Psoas muscle (tissue), 8 donors: ENCODE data around the gene TRAPPC2B. TPM values are rescaled to one million over a fixed set of nuclear protein-coding genes. Genes with fewer than 3 reads are reported as not detected.

Experiments
- ATAC-seq, 4 donors: fragments of 200-7000 bp; cut with Tn5 transposase; one replicate each; pipeline ENCODE4 v1.9.1; 2020; ENCODE audit warnings: moderate library complexity in 3 of 4, mild to moderate bottlenecking in 2 of 4
- DNase-seq, 2 donors: peaks; one replicate each; pipeline ENCODE4 v3.0.0-alpha.2; 2020
- H3K27ac ChIP-seq: fragments of 200-600 bp; one replicate; pipeline ENCODE4 v1.8.0; 2022
- H3K27me3 ChIP-seq, 3 donors: fragments of 200-600 bp in 1 of 3; one replicate each; pipeline versions ENCODE4 v1.6.1 to v1.8.0; 2013 to 2022; ENCODE audit warnings: low read length in 2 of 3, mild to moderate bottlenecking in 2 of 3, moderate library complexity in 1 of 3; ENCODE audit not compliant: insufficient read depth in 3 of 3
- H3K36me3 ChIP-seq, 2 donors: fragments of 200-600 bp in 1 of 2; one replicate each; pipeline versions ENCODE4 v1.6.1 to v1.8.0; 2013 to 2022; ENCODE audit warnings: low read depth in 1 of 2, mild to moderate bottlenecking in 1 of 2, moderate library complexity in 1 of 2; ENCODE audit not compliant: insufficient read depth in 1 of 2
- H3K4me1 ChIP-seq: fragments of 200-600 bp; one replicate; pipeline ENCODE4 v1.8.0; 2022
- H3K4me3 ChIP-seq: fragments of 200-600 bp; one replicate; pipeline ENCODE4 v1.8.0; 2022; ENCODE audit warnings: mild to moderate bottlenecking
- H3K9me3 ChIP-seq: fragments of 200-600 bp; one replicate; pipeline ENCODE4 v1.8.0; 2022
- WGBS, 3 donors: extraction: QIAGEN DNeasy Blood & Tissue Kit; methylation state at CpG; one replicate each; pipeline versions ENCODE4 v1.1.6 to v1.1.7; 2013; 5-methylcytosine and 5-hydroxymethylcytosine counted together
- intact Hi-C, 2 donors: fragments of 100-400 bp; cut with DNase I; formaldehyde crosslinking; loops; one replicate each; pipeline versions ENCODE4 v1.11.0 to v1.14.2; 2022
- polyA plus RNA-seq, 3 donors: library from polyadenylated mRNA; stranded (reverse); fragments of 200-250 nt; gene quantifications; one replicate each; pipeline ENCODE4 v1.2.3, GENCODE V29; 2013
- total RNA-seq, 4 donors: library from RNA; stranded (reverse); fragmentation: NEBNext Ultra II Directional in 2 of 4; extraction: Animal tissue kit (Norgen Biotek cat#: 25700) in 2 of 4; gene quantifications; one replicate each; pipeline versions ENCODE4 v1.2.1 to v1.2.4, GENCODE V29; 2021 to 2023
- TF ChIP-seq, protein P1 (sequence below): fragments of 200-600 bp; IDR thresholded peaks from one replicate; pipeline ENCODE4 v1.8.0; 2022; ENCODE audit warnings: antibody characterized with exemption
- donor health status: healthy with polysubstance abuse.
- donor health status: DM: no; HTN: no; CAD: no; lungs with moderate emphysema.
- donor health status: Bipolar disorder and iron deficiency.
- donor health status: healthy.
- donor health status: DM: yes; HTN: yes; CAD: no.
- donor health status: DM: no; HTN: no; CAD: no.
- donor health status: DM: no; HTN: no; CAD: no.
- donor health status: DM: yes; HTN: yes; CAD: no.

Gene TRAPPC2B
- total and polyA plus RNA-seq, 7 donors: 12.6 to 78.7 (median 21.3) TPM

DNA sequence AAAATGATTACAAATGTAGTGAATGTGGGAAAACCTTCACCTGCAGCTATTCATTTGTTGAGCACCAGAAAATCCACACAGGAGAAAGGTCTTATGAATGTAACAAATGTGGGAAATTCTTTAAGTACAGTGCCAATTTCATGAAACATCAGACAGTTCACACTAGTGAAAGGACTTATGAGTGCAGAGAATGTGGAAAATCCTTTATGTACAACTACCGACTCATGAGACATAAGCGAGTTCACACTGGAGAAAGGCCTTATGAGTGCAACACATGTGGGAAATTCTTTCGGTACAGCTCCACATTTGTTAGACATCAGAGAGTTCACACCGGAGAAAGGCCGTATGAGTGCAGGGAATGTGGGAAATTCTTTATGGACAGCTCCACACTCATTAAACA is 35.5 kb downstream of the TRAPPC2B start:
- intact Hi-C loops: no loop called here
- peaks cover 46% of the 10 kb centered on the region for H3K9me3 ChIP-seq

GRCh38 chr19:57403737-57404563 is 40.6 kb downstream of the TRAPPC2B start:
- peaks cover 33% of the 10 kb centered on the region for H3K9me3 ChIP-seq
- no peak for DNase-seq

More for the DNA sequence above, 35.5 kb downstream of the TRAPPC2B start:
- ATAC-seq (no peak), DNase-seq (no peak)
- WGBS, 3 donors: 95 to 97% (median 96%) methylated on average over 5 of the region's 5 CpGs
- TF ChIP-seq, protein P1, sequence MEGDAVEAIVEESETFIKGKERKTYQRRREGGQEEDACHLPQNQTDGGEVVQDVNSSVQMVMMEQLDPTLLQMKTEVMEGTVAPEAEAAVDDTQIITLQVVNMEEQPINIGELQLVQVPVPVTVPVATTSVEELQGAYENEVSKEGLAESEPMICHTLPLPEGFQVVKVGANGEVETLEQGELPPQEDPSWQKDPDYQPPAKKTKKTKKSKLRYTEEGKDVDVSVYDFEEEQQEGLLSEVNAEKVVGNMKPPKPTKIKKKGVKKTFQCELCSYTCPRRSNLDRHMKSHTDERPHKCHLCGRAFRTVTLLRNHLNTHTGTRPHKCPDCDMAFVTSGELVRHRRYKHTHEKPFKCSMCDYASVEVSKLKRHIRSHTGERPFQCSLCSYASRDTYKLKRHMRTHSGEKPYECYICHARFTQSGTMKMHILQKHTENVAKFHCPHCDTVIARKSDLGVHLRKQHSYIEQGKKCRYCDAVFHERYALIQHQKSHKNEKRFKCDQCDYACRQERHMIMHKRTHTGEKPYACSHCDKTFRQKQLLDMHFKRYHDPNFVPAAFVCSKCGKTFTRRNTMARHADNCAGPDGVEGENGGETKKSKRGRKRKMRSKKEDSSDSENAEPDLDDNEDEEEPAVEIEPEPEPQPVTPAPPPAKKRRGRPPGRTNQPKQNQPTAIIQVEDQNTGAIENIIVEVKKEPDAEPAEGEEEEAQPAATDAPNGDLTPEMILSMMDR: no peak
- no peaks in the 10 kb centered on the region for H3K4me1 ChIP-seq
- no peak overlapping the region for H3K4me3 ChIP-seq
- H3K36me3 ChIP-seq: peaks cover 36 to 62% of the 10 kb centered on the region in 2 donors
- H3K27me3 ChIP-seq: no peaks in the 10 kb centered on the region
- H3K27ac ChIP-seq: no peak overlapping the region

DNA sequence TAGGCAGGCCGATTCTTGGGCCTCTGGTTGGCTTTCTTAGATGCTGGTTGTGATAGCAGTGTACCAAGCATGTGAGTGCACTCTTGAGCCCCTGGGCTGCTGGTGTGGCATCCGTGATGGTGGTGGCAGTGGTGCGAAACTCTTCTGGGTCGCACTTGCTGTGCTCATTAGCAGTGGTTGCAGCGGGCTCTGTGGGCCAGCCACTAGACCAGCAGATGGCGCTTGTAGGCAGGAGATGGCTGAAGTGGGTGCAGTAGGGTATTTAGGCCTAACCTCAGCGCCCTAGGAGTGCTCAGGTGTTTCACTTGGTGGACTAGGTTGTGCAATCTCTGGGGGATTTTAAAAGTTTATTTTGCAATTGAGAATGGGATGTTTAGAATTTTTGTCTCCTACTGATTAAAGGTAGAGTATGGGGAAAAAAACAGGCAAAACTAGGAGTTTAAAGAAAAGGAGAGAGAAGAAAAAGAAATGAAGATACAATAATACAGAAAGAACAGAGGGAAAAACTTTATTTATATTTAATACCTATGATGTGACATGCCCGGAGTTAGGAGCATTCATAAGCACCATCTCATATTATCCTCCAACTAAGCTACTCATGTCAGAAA is 43.3 kb downstream of the TRAPPC2B start:
- TF ChIP-seq, protein P1: peak; percentile 46
- no peak overlapping the region for H3K27ac ChIP-seq
- no peaks in the 10 kb centered on the region for H3K27me3 ChIP-seq
- H3K9me3 ChIP-seq: peaks cover 16% of the 10 kb centered on the region
- H3K4me1 ChIP-seq: peaks cover under 1% of the 10 kb centered on the region
- WGBS, 3 donors: 11 to 17% (median 15%) methylated on average over 8 of the region's 8 CpGs
- H3K4me3 ChIP-seq: no peak overlapping the region
- H3K36me3 ChIP-seq: no peaks in the 10 kb centered on the region
- peak; percentile 41 to 62 for DNase-seq
- intact Hi-C loops: no loop called here
- ATAC-seq: peak in 3 of 4 donors; percentile 31 to 53 (median 51)

More at GRCh38 chr19:57403737-57404563, 40.6 kb downstream of the TRAPPC2B start:
- intact Hi-C loops: no loop called here
- no peaks in the 10 kb centered on the region for H3K4me1 ChIP-seq
- TF ChIP-seq, protein P1: no peak
- ATAC-seq: no peak
- H3K36me3 ChIP-seq: peaks cover 7 to 18% of the 10 kb centered on the region in 2 donors
- no peak overlapping the region for H3K27ac ChIP-seq
- no peaks in the 10 kb centered on the region for H3K27me3 ChIP-seq
- 88 to 90% (median 88%) methylated on average over 9 of the region's 9 CpGs for WGBS, 3 donors
- H3K4me3 ChIP-seq: no peak overlapping the region

GRCh38 chr19:57410877-57411671 is 47.7 kb downstream of the TRAPPC2B start, which contains the start of gene ZNF17:
Gene ZNF17 (plus strand): TSS chr19:57411161. CDS start chr19:57413616, 2,455 bp downstream.
- Histone ChIP-seq H3K27ac (peak within 1 kb of the TSS; percentile 78), H3K9me3 (no peaks in the 10 kb centered on the region), H3K4me1 (peaks cover 7% of the 10 kb centered on the region), H3K36me3 (peaks cover 3 to 25% of the 10 kb centered on the region in 2 donors), H3K4me3 (peak within 1 kb of the TSS; percentile 99), H3K27me3 (no peaks in the 10 kb centered on the region)
- WGBS, 3 donors: 0% methylated on average over 53 to 55 of the region's 55 CpGs
- DNase-seq (peak; percentile 93 to 97), ATAC-seq (peak; percentile 100)
- TF ChIP-seq, protein P1: no peak
- intact Hi-C loops: no loop called here

Other genes with a start within 250 kb of the TRAPPC2B start
- gene USP29, start 243.6 kb upstream of the TRAPPC2B start, total RNA-seq: not detected
- not detected for gene USP29, start 243.6 kb upstream of the TRAPPC2B start, polyA plus RNA-seq
- gene ZIM3, start 218.3 kb upstream of the TRAPPC2B start, total RNA-seq: not detected
- not detected for gene ZIM3, start 218.3 kb upstream of the TRAPPC2B start, polyA plus RNA-seq
- gene DUXA, start 196.1 kb upstream of the TRAPPC2B start, total RNA-seq: not detected
- not detected for gene DUXA, start 196.1 kb upstream of the TRAPPC2B start, polyA plus RNA-seq
- 10 to 100 TPM; 14.6 to 20.3 (median 15.5) TPM for gene ZNF264, start 172.1 kb upstream of the TRAPPC2B start, total RNA-seq
- 1 to 10 TPM; 2.3 to 4.9 (median 2.4) TPM for gene ZNF264, start 172.1 kb upstream of the TRAPPC2B start, polyA plus RNA-seq
- 1 to 10 TPM in 2 of 4 donors, under 1 TPM in 1, not detected in 1; 0.37 to 2.1 (median 1.9) TPM for gene AURKC, start 132.5 kb upstream of the TRAPPC2B start, total RNA-seq
- 1 to 10 TPM in 1 of 3 donors, under 1 TPM in 2; 0.55 to 1.3 (median 0.70) TPM for gene AURKC, start 132.5 kb upstream of the TRAPPC2B start, polyA plus RNA-seq
- gene ZNF805, start 122.9 kb upstream of the TRAPPC2B start, total RNA-seq: 10 to 100 TPM; 10.3 to 16.4 (median 12.7) TPM
- 1 to 10 TPM; 1.2 to 5.2 (median 1.2) TPM for gene ZNF805, start 122.9 kb upstream of the TRAPPC2B start, polyA plus RNA-seq
- gene ZNF460, start 83.1 kb upstream of the TRAPPC2B start, total RNA-seq: 10 to 100 TPM; 30.1 to 54.0 (median 38.1) TPM
- 1 to 10 TPM; 1.0 to 7.0 (median 1.1) TPM for gene ZNF460, start 83.1 kb upstream of the TRAPPC2B start, polyA plus RNA-seq
- 1 to 10 TPM; 6.7 to 6.8 (median 6.7) TPM for gene ZNF543, start 43.1 kb upstream of the TRAPPC2B start, total RNA-seq
- gene ZNF543, start 43.1 kb upstream of the TRAPPC2B start, polyA plus RNA-seq: 1 to 10 TPM; 1.0 to 3.9 (median 2.0) TPM
- gene ZNF304, start 12.3 kb upstream of the TRAPPC2B start, total RNA-seq: 1 to 10 TPM; 3.3 to 8.8 (median 6.8) TPM
- gene ZNF304, start 12.3 kb upstream of the TRAPPC2B start, polyA plus RNA-seq: 1 to 10 TPM; 2.3 to 6.2 (median 3.3) TPM
- 1 to 10 TPM; 1.1 to 2.8 (median 1.9) TPM for gene ZNF547, start within 50 bp of the TRAPPC2B start, total RNA-seq
- gene ZNF547, start within 50 bp of the TRAPPC2B start, polyA plus RNA-seq: 1 to 10 TPM in 2 of 3 donors, under 1 TPM in 1; 0.80 to 3.3 (median 1.1) TPM
- gene ZNF548, start 26.3 kb downstream of the TRAPPC2B start, total RNA-seq: 10 to 100 TPM in 2 of 4 donors, 1 to 10 TPM in 2; 5.6 to 12.1 (median 8.3) TPM
- 1 to 10 TPM; 3.2 to 9.9 (median 4.6) TPM for gene ZNF548, start 26.3 kb downstream of the TRAPPC2B start, polyA plus RNA-seq
- 10 to 100 TPM in 1 of 4 donors, 1 to 10 TPM in 3; 4.8 to 11.0 (median 6.3) TPM for gene ZNF17, start 47.6 kb downstream of the TRAPPC2B start, total RNA-seq
- 1 to 10 TPM; 3.6 to 9.0 (median 4.4) TPM for gene ZNF17, start 47.6 kb downstream of the TRAPPC2B start, polyA plus RNA-seq
- gene ZNF749, start 71.8 kb downstream of the TRAPPC2B start, total RNA-seq: 10 to 100 TPM in 2 of 4 donors, 1 to 10 TPM in 2; 5.1 to 11.9 (median 8.0) TPM
- 10 to 100 TPM in 2 of 3 donors, 1 to 10 TPM in 1; 6.7 to 22.4 (median 19.7) TPM for gene ZNF749, start 71.8 kb downstream of the TRAPPC2B start, polyA plus RNA-seq
- 1 to 10 TPM in 3 of 4 donors, under 1 TPM in 1; 0.76 to 4.1 (median 2.3) TPM for gene VN1R1, start 93.6 kb downstream of the TRAPPC2B start, total RNA-seq
- under 1 TPM; 0.42 to 0.57 (median 0.51) TPM for gene VN1R1, start 93.6 kb downstream of the TRAPPC2B start, polyA plus RNA-seq
- gene ZNF772, start 114.0 kb downstream of the TRAPPC2B start, total RNA-seq: 10 to 100 TPM; 12.0 to 15.2 (median 14.1) TPM
- 1 to 10 TPM; 2.7 to 8.7 (median 3.0) TPM for gene ZNF772, start 114.0 kb downstream of the TRAPPC2B start, polyA plus RNA-seq
- 1 to 10 TPM; 4.1 to 7.5 (median 6.9) TPM for gene ZNF419, start 124.2 kb downstream of the TRAPPC2B start, total RNA-seq
- 10 to 100 TPM in 1 of 3 donors, 1 to 10 TPM in 2; 5.9 to 24.4 (median 6.9) TPM for gene ZNF419, start 124.2 kb downstream of the TRAPPC2B start, polyA plus RNA-seq
- 1 to 10 TPM; 2.7 to 5.7 (median 4.4) TPM for gene ZNF773, start 136.4 kb downstream of the TRAPPC2B start, total RNA-seq
- 1 to 10 TPM; 2.3 to 7.5 (median 3.0) TPM for gene ZNF773, start 136.4 kb downstream of the TRAPPC2B start, polyA plus RNA-seq
- 1 to 10 TPM; 1.5 to 4.0 (median 2.3) TPM for gene ZNF549, start 163.8 kb downstream of the TRAPPC2B start, total RNA-seq
- 1 to 10 TPM; 1.4 to 4.6 (median 2.6) TPM for gene ZNF549, start 163.8 kb downstream of the TRAPPC2B start, polyA plus RNA-seq
- gene ZNF550, start 196.3 kb downstream of the TRAPPC2B start, total RNA-seq: 1 to 10 TPM; 2.1 to 4.9 (median 4.6) TPM
- 1 to 10 TPM; 1.5 to 5.0 (median 2.9) TPM for gene ZNF550, start 196.3 kb downstream of the TRAPPC2B start, polyA plus RNA-seq
- gene ZNF416, start 215.4 kb downstream of the TRAPPC2B start, total RNA-seq: 1 to 10 TPM; 2.1 to 4.0 (median 2.4) TPM
- 1 to 10 TPM; 1.9 to 2.9 (median 2.3) TPM for gene ZNF416, start 215.4 kb downstream of the TRAPPC2B start, polyA plus RNA-seq
- 1 to 10 TPM in 2 of 4 donors, under 1 TPM in 2; 0.74 to 2.9 (median 1.3) TPM for gene ZIK1, start 220.6 kb downstream of the TRAPPC2B start, total RNA-seq
- gene ZIK1, start 220.6 kb downstream of the TRAPPC2B start, polyA plus RNA-seq: 1 to 10 TPM in 2 of 3 donors, under 1 TPM in 1; 0.72 to 4.4 (median 2.5) TPM
- 1 to 10 TPM in 3 of 4 donors, under 1 TPM in 1; 0.81 to 2.9 (median 2.0) TPM for gene ZNF530, start 236.3 kb downstream of the TRAPPC2B start, total RNA-seq
- 10 to 100 TPM in 1 of 3 donors, 1 to 10 TPM in 2; 1.7 to 11.7 (median 2.4) TPM for gene ZNF530, start 236.3 kb downstream of the TRAPPC2B start, polyA plus RNA-seq